Adrenal gland (tissue), 5 donors: ENCODE measurements around the gene PLPP7.

Experiments
- POLR2A ChIP-seq, 2 donors: fragments of 450-650 bp; IDR thresholded peaks; one replicate each; pipeline ENCODE4 v1.6.1; 2017; ENCODE audit warnings: antibody characterized with exemption in 2 of 2, mild to moderate bottlenecking in 2 of 2, moderate library complexity in 1 of 2
- TF ChIP-seq, protein P1 (sequence below), 6 experiments: fragments of 450-650 bp in 4 of 6; fragments of 200-600 bp in 2 of 6; sonication (generic) in 1 of 6; IDR thresholded peaks; 1 replicate in 5 of 6; 2 replicates in 1 of 6; pipeline versions ENCODE4 v1.5.1 to v1.8.0; 2016 to 2021; ENCODE audit warnings: antibody characterized with exemption in 6 of 6, mild to moderate bottlenecking in 2 of 6, moderate library complexity in 1 of 6
- donor health status: DM: no; HTN: no; CAD: no.

DNA sequence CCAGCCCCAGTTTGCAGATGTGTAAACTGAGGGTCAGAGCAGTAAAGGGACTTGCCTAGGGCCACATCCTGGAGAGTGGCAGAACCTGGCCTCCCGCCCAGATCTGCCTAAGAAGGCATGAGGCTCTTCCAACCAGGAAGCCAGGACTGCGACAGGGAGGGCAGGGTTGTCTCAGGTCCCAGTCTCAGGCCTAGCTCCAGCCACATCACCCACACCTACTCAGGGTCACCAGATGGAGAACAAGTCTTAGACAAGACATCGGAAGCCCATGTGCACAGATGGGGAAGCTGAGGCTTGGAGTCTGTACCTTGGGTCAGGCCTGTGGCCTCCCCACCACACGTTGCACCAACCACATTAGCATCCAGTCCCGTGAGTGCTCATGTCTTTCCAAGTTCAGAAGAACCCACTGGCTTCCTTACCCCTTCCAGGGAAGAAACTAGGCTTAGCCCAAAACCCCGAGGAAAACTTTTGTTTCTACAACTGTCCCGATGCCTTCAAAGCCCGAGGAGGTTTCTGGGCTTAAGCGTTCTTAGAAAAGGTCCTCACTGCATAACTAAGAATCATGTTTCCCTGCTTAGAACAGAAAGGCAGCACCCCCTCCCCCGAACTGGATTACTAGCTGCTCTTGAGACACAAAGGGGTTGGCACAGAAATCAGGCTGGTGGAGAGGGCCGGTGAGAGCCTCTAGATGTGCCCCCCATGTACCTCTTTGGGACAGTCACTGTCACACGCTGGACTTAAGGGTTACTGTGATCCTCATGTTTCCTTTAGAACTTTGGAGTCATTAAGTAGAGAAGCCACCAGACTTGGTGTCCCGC, 15.5 kb upstream of the PLPP7 start:
- no peak for TF ChIP-seq POLR2A (IDR thresholded peaks at IDR 0.05)
- TF ChIP-seq, protein P1, sequence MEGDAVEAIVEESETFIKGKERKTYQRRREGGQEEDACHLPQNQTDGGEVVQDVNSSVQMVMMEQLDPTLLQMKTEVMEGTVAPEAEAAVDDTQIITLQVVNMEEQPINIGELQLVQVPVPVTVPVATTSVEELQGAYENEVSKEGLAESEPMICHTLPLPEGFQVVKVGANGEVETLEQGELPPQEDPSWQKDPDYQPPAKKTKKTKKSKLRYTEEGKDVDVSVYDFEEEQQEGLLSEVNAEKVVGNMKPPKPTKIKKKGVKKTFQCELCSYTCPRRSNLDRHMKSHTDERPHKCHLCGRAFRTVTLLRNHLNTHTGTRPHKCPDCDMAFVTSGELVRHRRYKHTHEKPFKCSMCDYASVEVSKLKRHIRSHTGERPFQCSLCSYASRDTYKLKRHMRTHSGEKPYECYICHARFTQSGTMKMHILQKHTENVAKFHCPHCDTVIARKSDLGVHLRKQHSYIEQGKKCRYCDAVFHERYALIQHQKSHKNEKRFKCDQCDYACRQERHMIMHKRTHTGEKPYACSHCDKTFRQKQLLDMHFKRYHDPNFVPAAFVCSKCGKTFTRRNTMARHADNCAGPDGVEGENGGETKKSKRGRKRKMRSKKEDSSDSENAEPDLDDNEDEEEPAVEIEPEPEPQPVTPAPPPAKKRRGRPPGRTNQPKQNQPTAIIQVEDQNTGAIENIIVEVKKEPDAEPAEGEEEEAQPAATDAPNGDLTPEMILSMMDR (IDR thresholded peaks at IDR 0.05), result no peak
